ENCODE measurements around the gene GAPDH. TPM values are rescaled to one million over a fixed set of nuclear protein-coding genes. Genes with fewer than 3 reads are reported as not detected.

The GAPDH gene
- total and polyA plus RNA-seq, 2 donors (not counting 1 experiment from before 2014, with no cell fraction given): 499 to 951 TPM

DNA sequence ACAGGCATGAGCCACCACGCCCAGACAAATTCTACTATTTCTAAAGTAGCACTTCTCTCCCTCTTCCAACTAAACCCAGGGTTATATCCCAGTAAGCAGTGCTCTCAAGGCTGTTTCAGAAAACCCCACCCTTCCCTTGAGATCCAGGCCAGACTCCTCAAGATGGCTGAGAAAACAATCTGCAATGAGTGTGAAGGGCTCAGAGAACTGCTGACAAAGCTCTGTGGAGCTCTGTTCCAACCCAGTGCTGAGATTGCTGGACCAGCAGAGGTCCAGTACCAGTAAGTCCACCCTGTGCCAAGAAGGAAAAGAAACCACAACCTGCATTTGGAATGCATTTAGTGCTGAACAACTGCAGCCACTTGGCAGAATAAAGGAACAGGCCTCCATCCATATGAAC, 25.2 kb downstream of the GAPDH start:
- Histone ChIP-seq H3K4me1 (ENCODE audit: control insufficient read depth in 2 of 2, insufficient read depth in 2 of 2, low read length in 2 of 2) (peaks cover 7 to 23% of the 10 kb centered on the region in 2 donors), H3K79me2 (ENCODE audit: control insufficient read depth, insufficient read depth, low read length) (peaks cover 43% of the 10 kb centered on the region), H2AFZ (ENCODE audit: insufficient read depth, low read depth, low read length, poor library complexity, severe bottlenecking) (no peak overlapping the region), H3K27ac (ENCODE audit: low read length in 2 of 2) (no peak overlapping the region), H3K9me3 (ENCODE audit: control extremely low read depth in 1 of 3, control insufficient read depth in 2 of 3, insufficient read depth in 1 of 3, low read length in 2 of 3) (no peaks in the 10 kb centered on the region), H3K27me3 (replicated peaks in 1 of 4; ENCODE audit: control extremely low read depth in 1 of 4, control insufficient read depth in 3 of 4, insufficient read depth in 4 of 4, low read length in 3 of 4) (no peaks in the 10 kb centered on the region), H3K9ac (ENCODE audit: low read length) (no peak overlapping the region), H3K4me2 (replicated peaks; ENCODE audit: low read depth, low read length, poor library complexity, severe bottlenecking) (no peak overlapping the region), H4K20me1 (ENCODE audit: control insufficient read depth, insufficient read depth, low read length, poor library complexity, severe bottlenecking) (peaks cover 23% of the 10 kb centered on the region), H3K4me3 (ENCODE audit: control extremely low read depth in 1 of 5, extremely low read depth in 1 of 5, insufficient read depth in 1 of 5, low read depth in 2 of 5, low read length in 4 of 5) (no peak overlapping the region), H3K36me3 (replicated peaks in 1 of 2; ENCODE audit: control extremely low read depth in 1 of 2, control insufficient read depth in 1 of 2, extremely low read depth in 1 of 2, insufficient read depth in 2 of 2, low read length in 1 of 2) (peaks cover 2 to 48% of the 10 kb centered on the region in 2 experiments)
- H3K27me3 Mint-ChIP-seq: no peaks in the 10 kb centered on the region
- no peak overlapping the region for H3K4me3 Mint-ChIP-seq
- CTCF ChIA-PET: interaction anchor here (0.6 to 3.0 kb wide), 6 partner anchors 9 to 194 kb away, joined by 3 to 7 read pairs (median 4); partner anchors contain the start of gene MLF2
- peaks cover 24% of the 10 kb centered on the region for H3K4me1 Mint-ChIP-seq
- DNase-seq: no peak
- no peak for TF ChIP-seq EZH2 (IDR thresholded peaks at IDR 0.05; ENCODE audit: borderline replicate concordance, insufficient read depth, low read depth, low read length, poor library complexity, severe bottlenecking)
- TF ChIP-seq, protein P1, sequence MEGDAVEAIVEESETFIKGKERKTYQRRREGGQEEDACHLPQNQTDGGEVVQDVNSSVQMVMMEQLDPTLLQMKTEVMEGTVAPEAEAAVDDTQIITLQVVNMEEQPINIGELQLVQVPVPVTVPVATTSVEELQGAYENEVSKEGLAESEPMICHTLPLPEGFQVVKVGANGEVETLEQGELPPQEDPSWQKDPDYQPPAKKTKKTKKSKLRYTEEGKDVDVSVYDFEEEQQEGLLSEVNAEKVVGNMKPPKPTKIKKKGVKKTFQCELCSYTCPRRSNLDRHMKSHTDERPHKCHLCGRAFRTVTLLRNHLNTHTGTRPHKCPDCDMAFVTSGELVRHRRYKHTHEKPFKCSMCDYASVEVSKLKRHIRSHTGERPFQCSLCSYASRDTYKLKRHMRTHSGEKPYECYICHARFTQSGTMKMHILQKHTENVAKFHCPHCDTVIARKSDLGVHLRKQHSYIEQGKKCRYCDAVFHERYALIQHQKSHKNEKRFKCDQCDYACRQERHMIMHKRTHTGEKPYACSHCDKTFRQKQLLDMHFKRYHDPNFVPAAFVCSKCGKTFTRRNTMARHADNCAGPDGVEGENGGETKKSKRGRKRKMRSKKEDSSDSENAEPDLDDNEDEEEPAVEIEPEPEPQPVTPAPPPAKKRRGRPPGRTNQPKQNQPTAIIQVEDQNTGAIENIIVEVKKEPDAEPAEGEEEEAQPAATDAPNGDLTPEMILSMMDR (IDR thresholded peaks at IDR 0.05): no peak
- POLR2A ChIA-PET: no interaction called here
- WGBS (ENCODE audit: insufficient coverage): 100% methylated on average over 1 of the region's 1 CpG
- no peak for ATAC-seq (ENCODE audit: low read depth)
- no peaks in the 10 kb centered on the region for H3K9me3 Mint-ChIP-seq (ENCODE audit: insufficient read depth)
- H3K27ac Mint-ChIP-seq: no peak overlapping the region
- intact Hi-C loops (cut with micrococcal nuclease): loop anchor here (5.0 to 10.0 kb wide), 2 partner anchors 293 to 575 kb away; partner anchors contain the start of genes CDCA3 and USP5

DNA sequence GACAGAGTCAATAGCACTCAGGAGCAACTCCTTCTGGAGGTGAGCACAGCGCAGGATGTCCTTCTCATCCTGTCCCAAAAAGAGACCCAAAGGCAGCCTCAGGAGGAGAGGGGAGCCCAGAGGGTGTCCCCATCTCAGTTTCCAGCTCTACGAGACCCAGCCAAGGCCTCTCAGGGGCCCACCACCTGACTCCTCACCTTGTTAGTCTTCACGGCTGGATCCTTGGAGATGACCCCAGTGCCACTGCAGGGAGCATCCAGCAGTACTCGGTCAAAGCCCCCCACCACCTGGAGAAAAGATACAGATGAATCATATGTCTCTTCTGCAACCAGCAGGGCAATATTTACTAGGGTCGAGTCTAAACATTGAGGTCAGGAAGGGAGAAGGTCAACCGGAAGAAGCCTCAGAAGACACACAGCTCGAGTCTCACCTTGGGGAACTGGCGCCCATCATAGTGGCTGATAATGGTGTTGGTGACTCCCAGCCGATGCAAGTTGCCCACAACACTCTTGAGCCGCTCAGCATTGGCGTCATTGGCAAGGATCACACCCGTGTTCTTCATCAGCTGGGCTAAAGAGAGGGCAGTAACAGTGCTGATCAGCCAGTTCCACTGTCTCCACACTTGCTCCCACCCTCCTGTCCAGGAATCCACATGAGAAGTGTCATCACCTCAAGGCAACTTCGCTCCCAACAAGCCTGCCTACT, 26.3 kb downstream of the GAPDH start:
- no peak for TF ChIP-seq EZH2 (IDR thresholded peaks at IDR 0.05; ENCODE audit: borderline replicate concordance, insufficient read depth, low read depth, low read length, poor library complexity, severe bottlenecking)
- TF ChIP-seq, protein P1 (IDR thresholded peaks at IDR 0.05): no peak
- Histone ChIP-seq H3K79me2 (ENCODE audit: control insufficient read depth, insufficient read depth, low read length) (peaks cover 41% of the 10 kb centered on the region), H3K9ac (ENCODE audit: low read length) (no peak overlapping the region), H3K36me3 (replicated peaks in 1 of 2; ENCODE audit: control extremely low read depth in 1 of 2, control insufficient read depth in 1 of 2, extremely low read depth in 1 of 2, insufficient read depth in 2 of 2, low read length in 1 of 2) (peaks cover 2 to 51% of the 10 kb centered on the region in 2 experiments), H3K4me3 (ENCODE audit: control extremely low read depth in 1 of 5, extremely low read depth in 1 of 5, insufficient read depth in 1 of 5, low read depth in 2 of 5, low read length in 4 of 5) (no peak overlapping the region), H3K9me3 (ENCODE audit: control extremely low read depth in 1 of 3, control insufficient read depth in 2 of 3, insufficient read depth in 1 of 3, low read length in 2 of 3) (no peaks in the 10 kb centered on the region), H3K4me2 (replicated peaks; ENCODE audit: low read depth, low read length, poor library complexity, severe bottlenecking) (no peak overlapping the region), H4K20me1 (ENCODE audit: control insufficient read depth, insufficient read depth, low read length, poor library complexity, severe bottlenecking) (peaks cover 15% of the 10 kb centered on the region), H3K4me1 (ENCODE audit: control insufficient read depth in 2 of 2, insufficient read depth in 2 of 2, low read length in 2 of 2) (peaks cover 0 to 15% of the 10 kb centered on the region in 2 donors), H3K27ac (ENCODE audit: low read length in 2 of 2) (no peak overlapping the region), H3K27me3 (replicated peaks in 1 of 4; ENCODE audit: control extremely low read depth in 1 of 4, control insufficient read depth in 3 of 4, insufficient read depth in 4 of 4, low read length in 3 of 4) (no peaks in the 10 kb centered on the region), H2AFZ (ENCODE audit: insufficient read depth, low read depth, low read length, poor library complexity, severe bottlenecking) (no peak overlapping the region)
- no peak for DNase-seq
- ChIA-PET POLR2A (no interaction called here), CTCF (interaction anchor here (0.8 to 3.0 kb wide), 4 partner anchors 124 to 307 kb away, joined by 3 to 7 read pairs (median 3); partner anchors contain the start of genes MLF2 and TPI1)
- H3K4me3 Mint-ChIP-seq: no peak overlapping the region
- WGBS (ENCODE audit: insufficient coverage): 97% methylated on average over 12 of the region's 13 CpGs
- no peaks in the 10 kb centered on the region for H3K27me3 Mint-ChIP-seq
- no peaks in the 10 kb centered on the region for H3K9me3 Mint-ChIP-seq (ENCODE audit: insufficient read depth)
- intact Hi-C loops (cut with micrococcal nuclease): no loop called here
- peaks cover 18% of the 10 kb centered on the region for H3K4me1 Mint-ChIP-seq
- ATAC-seq (ENCODE audit: low read depth): no peak
- H3K27ac Mint-ChIP-seq: no peak overlapping the region

All from B cell (primary cell).